ENCODE measurements around the gene CYLD. TPM values are rescaled to one million over a fixed set of nuclear protein-coding genes. Genes with fewer than 3 reads are reported as not detected.

CYLD gene
- total and polyA plus RNA-seq, 2 donors from 2014 or later: 8.9 to 48.0 TPM

DNA sequence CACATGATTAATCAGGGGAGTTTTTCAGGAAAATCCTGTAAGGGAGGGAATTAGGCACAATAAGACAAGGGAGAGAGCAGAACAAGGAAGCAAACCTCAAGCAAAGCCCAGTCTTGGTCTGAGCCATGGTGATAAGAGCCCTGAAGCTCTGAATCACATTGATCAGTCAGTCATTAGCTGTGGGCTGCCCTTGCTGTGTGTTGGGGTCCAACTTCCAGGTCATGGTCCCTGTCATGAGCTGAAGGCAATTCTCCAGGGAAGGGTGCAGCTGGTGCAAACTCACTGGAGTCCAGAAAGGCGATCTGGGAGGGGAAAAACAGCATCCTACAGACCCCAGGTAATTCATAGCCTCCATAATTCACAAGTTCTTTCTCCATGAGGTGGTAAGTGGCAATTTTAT lies 89.9 kb downstream of the CYLD start:
- intact Hi-C loops (cut with DNase I): no loop called here

GRCh38 chr16:50833929-50834328 lies 92.0 kb downstream of the CYLD start:
- TF ChIP-seq, protein P1, sequence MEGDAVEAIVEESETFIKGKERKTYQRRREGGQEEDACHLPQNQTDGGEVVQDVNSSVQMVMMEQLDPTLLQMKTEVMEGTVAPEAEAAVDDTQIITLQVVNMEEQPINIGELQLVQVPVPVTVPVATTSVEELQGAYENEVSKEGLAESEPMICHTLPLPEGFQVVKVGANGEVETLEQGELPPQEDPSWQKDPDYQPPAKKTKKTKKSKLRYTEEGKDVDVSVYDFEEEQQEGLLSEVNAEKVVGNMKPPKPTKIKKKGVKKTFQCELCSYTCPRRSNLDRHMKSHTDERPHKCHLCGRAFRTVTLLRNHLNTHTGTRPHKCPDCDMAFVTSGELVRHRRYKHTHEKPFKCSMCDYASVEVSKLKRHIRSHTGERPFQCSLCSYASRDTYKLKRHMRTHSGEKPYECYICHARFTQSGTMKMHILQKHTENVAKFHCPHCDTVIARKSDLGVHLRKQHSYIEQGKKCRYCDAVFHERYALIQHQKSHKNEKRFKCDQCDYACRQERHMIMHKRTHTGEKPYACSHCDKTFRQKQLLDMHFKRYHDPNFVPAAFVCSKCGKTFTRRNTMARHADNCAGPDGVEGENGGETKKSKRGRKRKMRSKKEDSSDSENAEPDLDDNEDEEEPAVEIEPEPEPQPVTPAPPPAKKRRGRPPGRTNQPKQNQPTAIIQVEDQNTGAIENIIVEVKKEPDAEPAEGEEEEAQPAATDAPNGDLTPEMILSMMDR (IDR thresholded peaks at IDR 0.05; ENCODE audit: borderline replicate concordance, extremely low read depth, insufficient read depth): no peak
- Histone ChIP-seq H3K36me3 (ENCODE audit: control insufficient read depth in 2 of 3, insufficient read depth in 3 of 3, low read length in 3 of 3) (no peaks in the 10 kb centered on the region), H3K9ac (ENCODE audit: low read length in 3 of 3) (no peak overlapping the region), H3K9me3 (ENCODE audit: control insufficient read depth in 2 of 3, insufficient read depth in 1 of 3, low read length in 3 of 3) (peaks cover 0 to 4% (median 0%) of the 10 kb centered on the region in 3 donors), H3K4me1 (ENCODE audit: control insufficient read depth in 2 of 3, insufficient read depth in 2 of 3, low read depth in 1 of 3, low read length in 3 of 3) (no peaks in the 10 kb centered on the region), H3K27me3 (ENCODE audit: control insufficient read depth, insufficient read depth, low read length) (no peaks in the 10 kb centered on the region), H3K27ac (ENCODE audit: low read depth in 2 of 2, low read length in 2 of 2) (no peak overlapping the region), H3K4me3 (ENCODE audit: low read length in 3 of 3) (no peak overlapping the region)
- FAIRE-seq (no peak), DNase-seq (no peak)
- intact Hi-C loops (cut with DNase I): no loop called here

More for the DNA sequence above, 89.9 kb downstream of the CYLD start:
- DNase-seq (no peak), FAIRE-seq (no peak)
- Histone ChIP-seq H3K27me3 (ENCODE audit: control insufficient read depth, insufficient read depth, low read length) (no peaks in the 10 kb centered on the region), H3K9ac (ENCODE audit: low read length in 3 of 3) (no peak overlapping the region), H3K27ac (ENCODE audit: low read depth in 2 of 2, low read length in 2 of 2) (no peak overlapping the region), H3K36me3 (ENCODE audit: control insufficient read depth in 2 of 3, insufficient read depth in 3 of 3, low read length in 3 of 3) (no peaks in the 10 kb centered on the region), H3K4me3 (ENCODE audit: low read length in 3 of 3) (no peak overlapping the region), H3K9me3 (ENCODE audit: control insufficient read depth in 2 of 3, insufficient read depth in 1 of 3, low read length in 3 of 3) (peaks cover 0 to 4% (median 0%) of the 10 kb centered on the region in 3 donors), H3K4me1 (ENCODE audit: control insufficient read depth in 2 of 3, insufficient read depth in 2 of 3, low read depth in 1 of 3, low read length in 3 of 3) (no peaks in the 10 kb centered on the region)
- TF ChIP-seq, protein P1 (IDR thresholded peaks at IDR 0.05; ENCODE audit: borderline replicate concordance, extremely low read depth, insufficient read depth): no peak

- DNase-seq (no peak), FAIRE-seq (no peak)
- H3K27ac ChIP-seq (ENCODE audit: low read depth in 2 of 2, low read length in 2 of 2): no peak overlapping the region
- H3K9me3 ChIP-seq (ENCODE audit: control insufficient read depth in 2 of 3, insufficient read depth in 1 of 3, low read length in 3 of 3): peaks cover 0 to 4% (median 0%) of the 10 kb centered on the region in 3 donors
- H3K36me3 ChIP-seq (ENCODE audit: control insufficient read depth in 2 of 3, insufficient read depth in 3 of 3, low read length in 3 of 3): no peaks in the 10 kb centered on the region
- no peaks in the 10 kb centered on the region for H3K4me1 ChIP-seq (ENCODE audit: control insufficient read depth in 2 of 3, insufficient read depth in 2 of 3, low read depth in 1 of 3, low read length in 3 of 3)
- intact Hi-C loops (cut with DNase I): no loop called here
- H3K9ac ChIP-seq (ENCODE audit: low read length in 3 of 3): no peak overlapping the region
- no peak overlapping the region for H3K4me3 ChIP-seq (ENCODE audit: low read length in 3 of 3)
- TF ChIP-seq, protein P1 (IDR thresholded peaks at IDR 0.05; ENCODE audit: borderline replicate concordance, extremely low read depth, insufficient read depth): no peak
- H3K27me3 ChIP-seq (ENCODE audit: control insufficient read depth, insufficient read depth, low read length): no peaks in the 10 kb centered on the region
Observed at GRCh38 chr16:50834701-50835100, 92.8 kb downstream of the CYLD start.
